DMS 273 (cell line): ENCODE results near the gene GABBR1.
"Not testable (repeated sequence)": the region's sequence is repeated elsewhere in the genome, so short reads cannot be mapped to it uniquely, and the experiment has no call there.

Experiments used
- DNase-seq: peaks from one replicate; lab custom pipeline; 2025; ENCODE audit not compliant: unreplicated experiment; lab: John Stamatoyannopoulos, UW

Gene GABBR1

DNA sequence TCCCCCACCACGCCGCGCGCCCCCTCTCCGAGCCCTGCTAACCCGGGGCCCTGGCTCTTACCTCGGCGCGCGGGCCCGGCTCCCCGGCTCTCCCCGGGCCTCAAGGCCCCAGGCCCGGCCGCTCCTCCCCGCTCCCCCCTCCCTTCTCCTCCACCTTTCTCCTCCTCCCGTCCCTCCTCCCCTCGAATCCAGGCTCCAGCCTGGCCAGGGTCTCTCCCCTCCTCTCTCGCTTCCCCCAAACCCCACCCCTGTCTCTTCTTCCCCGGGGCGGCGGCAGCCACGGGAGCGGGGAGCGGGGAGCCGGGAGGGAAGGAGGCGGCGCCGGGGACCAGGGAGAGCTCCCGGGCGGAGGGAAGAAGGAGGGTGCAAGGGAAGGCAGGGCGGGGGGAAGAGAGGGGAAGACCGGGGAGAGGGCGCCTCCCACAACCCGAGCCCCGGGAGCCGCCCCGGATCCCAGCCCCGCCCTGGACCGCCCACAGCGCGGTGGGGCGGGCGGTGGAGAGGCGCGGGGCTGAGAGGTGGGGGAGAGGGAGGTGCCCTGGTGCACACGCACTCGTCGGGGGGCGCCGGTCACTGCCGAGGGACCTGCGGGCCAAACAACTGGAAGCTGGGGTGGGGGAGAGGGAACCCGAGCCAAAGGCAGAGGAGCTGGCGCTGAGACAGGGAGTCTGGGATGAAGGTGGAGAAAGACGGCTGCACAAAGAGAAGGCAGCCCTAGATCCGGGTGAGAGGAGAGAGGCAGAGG is at the start of gene GABBR1:
GABBR1 (minus strand) TSS at position 395 of the 745 bp plus-strand sequence. CDS start 798 bp downstream, outside the sequence.
- DNase-seq, result peak; percentile 93

DNA sequence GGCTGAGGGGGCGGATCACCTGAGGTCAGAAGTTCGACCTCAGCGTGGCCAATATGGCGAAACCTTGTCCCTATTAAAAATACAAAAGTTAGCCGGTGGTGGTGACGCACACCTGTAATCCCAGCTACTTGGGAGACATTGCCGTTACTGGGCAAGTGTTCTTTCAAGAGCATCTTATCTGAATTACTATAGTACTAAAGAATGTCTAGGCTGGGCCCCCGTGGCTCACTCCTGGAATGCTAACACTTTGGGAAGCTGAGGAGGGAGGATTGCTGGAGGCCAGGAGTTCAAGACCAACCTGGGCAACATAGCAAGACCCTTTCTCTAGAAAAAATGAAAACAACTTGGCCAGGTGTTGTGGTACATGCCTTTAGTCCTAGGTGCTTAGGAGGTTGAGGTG is 48.8 kb upstream of the GABBR1 start:
- no peak for DNase-seq

DNA sequence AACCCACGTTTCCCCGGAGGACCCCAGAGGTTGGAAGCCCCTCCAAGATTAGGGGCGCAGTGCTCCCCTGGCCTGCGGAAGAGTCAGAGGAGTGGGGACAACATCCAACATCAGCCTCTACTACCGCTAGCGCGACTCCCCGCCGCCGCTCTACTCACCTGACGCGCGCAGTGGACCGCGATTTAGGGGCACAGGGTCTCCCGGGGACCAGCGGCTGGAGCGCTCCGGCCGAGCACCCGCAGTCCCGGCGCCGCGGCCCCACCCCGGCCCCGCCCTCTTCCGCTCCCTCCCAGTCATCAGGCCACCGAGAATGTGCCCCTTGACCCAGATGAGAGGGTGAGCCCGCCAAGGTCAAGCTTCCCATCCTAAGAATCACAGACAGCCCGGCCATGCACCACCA is 47.9 kb upstream of the GABBR1 start, which contains the start of gene ZFP57:
ZFP57 (minus strand) TSS at position 249 of the 400 bp plus-strand sequence. CDS start 4,149 bp downstream, outside the sequence.
- no peak for DNase-seq

DNA sequence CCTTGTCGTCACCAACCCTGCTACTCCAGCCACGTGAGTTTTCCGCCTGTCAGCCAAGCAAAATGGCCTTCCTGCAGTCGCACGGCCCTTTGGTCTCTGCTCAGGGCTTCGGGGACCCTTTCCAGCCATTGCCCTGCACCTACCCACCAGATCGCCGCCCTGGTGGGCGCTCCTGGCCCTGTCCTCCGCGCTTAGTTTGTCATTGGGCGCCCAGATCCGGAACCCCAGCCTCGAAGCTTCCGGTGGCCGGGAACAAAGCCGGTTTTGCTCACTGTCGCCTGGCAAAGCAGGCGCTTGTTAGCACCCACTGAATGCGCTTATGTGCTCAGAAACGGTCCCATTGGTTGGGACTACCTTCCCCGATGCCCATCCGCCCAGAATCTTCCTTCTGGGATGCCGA is 47.4 kb upstream of the GABBR1 start:
- DNase-seq, result no peak

DNA sequence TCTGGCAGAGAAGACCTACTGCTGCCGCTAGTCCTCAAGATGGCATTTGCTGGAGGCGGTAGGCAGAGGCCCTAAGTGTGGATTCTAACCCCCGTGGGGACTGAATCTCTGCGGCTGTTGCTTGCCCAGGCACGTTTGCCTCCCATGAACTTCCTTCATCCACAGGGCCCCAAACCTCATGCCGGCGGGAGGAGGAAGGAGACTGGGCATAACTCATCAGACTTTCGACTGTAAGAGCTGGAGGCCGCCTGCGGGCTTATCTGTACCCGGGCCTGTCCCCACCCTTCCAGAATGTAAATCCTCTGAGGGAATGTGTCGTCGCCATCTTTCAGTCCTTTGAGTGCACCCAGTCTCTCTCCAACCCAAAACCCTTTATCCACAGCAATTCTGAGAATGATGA is 47.0 kb upstream of the GABBR1 start:
- DNase-seq, result no peak

DNA sequence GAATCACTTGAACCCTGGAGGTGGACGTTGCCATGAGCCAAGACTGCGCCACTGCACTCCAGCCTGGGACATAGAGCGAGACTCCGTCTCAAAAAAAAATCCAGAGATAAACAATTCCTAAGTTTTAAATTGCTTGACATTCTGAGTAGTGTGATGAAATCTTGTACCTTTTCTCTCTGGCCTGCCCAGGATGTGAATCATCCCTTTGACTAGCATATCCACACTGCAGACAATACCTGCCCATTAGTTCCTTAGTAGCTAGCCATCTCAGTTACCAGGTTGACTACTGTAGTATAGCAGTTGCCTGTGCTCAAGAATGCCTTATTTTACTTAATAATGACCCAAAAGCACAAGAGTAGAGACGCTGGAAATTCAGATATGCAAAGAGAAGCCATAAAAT is 45.1 kb upstream of the GABBR1 start:
- DNase-seq, result no peak

DNA sequence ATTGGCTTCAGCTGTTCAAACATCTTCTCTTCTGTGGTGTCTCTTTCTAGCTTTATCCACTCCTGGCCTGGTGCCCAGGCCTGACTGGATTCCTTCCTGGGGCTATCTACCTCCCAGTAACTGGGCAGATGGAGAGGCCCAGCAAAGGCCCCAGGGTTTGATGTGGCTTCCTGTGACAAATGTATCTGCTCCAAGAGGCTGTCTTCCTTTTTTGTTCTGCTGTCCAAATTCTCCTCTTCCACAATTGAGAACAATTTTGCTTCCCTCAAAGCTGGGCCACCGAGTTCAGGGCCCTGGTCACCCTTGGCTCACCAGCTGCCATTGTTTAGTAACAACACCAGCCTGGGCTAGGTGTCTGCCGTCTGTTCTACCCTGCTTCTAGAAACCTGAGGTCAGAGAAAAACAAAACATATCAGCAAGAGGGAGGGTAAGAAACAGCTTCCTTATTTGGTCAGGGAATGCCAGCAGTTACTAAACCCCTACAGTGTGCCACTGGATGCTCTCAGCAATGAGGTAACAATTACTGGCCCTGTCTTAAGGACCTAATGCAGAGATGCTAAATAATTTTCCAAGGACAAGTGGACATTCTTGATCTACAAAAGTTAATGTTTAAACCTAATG is 44.1 kb upstream of the GABBR1 start:
- peak; percentile 65 for DNase-seq

DNA sequence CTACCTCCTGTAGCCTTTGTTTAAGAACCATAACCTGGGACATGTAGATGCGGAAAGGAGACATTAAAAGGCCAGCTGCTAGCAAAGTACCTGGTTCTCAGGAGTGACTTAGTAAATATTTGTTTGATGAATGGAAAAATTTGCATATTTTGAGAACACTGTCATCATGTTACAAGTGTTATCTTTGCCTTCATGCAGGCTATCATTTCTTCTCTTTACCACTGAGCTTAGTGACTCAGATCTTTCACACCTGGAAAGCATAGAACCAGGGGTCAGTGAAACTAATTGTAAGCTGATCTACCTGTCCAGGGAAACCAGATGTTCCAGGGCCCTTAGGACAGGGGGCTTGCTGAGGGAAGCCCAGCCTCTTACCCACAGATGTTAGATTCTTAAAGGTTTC is 42.6 kb upstream of the GABBR1 start:
- DNase-seq, result no peak

DNA sequence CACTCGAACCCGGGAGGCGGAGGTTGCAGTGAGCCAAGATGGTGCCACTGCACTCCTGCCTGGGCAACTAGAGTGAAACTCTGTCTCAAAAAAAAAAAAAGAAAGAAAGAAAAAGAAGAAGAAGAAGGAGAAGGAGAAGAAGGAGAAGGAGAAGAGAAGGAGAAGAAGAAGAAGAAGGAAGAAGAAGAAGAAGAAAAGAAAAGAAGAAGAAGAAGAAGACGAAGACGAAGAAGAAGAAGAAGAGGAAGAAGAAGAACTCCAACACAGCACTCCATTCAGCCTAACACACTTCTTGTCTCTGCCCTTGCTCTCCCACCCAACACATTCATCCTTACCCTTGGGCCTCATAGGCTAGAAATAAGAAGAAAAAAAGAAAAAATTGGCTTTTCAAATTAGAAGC is 41.0 kb upstream of the GABBR1 start:
- no peak for DNase-seq

DNA sequence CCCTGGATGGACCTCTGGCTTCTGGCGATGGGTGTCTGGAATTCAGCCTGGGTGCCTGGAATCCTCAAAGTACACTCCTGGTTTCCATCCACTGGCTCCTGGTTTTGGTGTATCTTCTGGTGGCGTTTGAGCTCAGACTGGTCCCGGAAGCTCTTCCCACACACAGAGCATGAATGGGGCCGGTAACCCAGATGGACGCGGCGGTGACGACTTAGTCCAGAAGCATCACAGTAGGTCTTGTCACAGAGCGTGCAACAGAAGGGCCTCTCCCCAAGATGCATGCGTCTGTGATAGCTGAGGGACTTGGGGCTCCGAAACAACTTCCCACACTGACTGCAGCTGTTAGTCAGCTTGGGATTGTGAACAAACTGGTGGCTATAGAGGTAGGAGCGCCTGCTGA is 40.2 kb upstream of the GABBR1 start:
- DNase-seq, result no peak

DNA sequence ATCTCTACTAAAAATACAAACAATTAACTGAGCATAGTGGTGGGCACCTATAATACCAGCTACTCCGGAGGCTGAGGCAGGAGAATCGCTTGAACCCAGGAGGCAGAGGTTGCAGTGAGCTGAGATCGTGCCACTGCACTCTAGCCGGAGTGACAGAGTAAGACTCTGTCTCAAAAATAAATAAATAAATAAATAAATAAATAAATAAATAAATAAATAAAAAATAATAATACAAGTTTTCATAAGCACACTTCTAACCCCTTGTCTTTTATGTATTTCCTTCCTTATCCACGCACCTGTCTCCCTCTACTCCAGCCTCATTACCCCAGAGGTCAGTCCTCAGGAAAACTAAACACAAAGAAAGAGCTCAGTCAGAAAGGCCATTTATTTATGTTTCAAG is 39.1 kb upstream of the GABBR1 start:
- not testable (repeated sequence) for DNase-seq

DNA sequence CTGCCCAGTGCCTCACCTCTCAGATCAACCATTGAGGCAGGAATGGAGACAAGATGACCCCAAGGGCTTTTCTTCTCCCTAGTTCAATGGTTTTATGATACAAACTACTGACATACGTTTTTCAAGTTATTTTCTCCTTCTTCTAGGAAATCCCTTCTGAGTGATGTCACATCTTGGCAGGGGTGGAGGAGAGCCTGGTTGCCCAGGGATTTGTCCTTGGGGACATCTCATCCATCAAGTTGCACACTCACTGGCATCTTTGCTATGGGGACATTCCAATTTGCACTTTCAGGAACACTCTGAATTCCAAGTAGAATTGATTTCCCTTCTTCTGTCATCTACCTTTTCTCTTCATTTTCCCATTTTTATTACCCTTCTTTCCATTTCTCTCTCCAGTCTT is 38.0 kb upstream of the GABBR1 start:
- DNase-seq, result no peak

DNA sequence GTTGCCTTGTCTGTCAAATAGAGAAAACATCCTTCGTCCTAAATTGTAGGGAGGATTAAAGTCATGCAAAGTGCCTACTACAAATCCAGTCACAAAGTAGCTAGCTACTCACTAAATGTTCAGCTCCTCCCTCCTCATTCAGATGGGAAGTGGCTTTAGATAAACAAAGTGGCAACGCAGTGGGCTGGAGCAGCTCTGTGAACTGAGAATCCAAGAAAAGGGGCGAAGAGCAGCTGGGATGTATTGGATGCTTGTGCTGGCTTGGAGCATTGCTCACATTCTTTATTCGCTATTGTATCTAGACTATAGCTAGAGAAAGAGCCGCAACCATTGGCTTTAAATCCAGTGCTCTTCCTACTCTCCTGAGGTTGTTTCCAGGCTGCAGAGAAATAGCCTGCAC is 34.2 kb upstream of the GABBR1 start:
- DNase-seq, result no peak

DNA sequence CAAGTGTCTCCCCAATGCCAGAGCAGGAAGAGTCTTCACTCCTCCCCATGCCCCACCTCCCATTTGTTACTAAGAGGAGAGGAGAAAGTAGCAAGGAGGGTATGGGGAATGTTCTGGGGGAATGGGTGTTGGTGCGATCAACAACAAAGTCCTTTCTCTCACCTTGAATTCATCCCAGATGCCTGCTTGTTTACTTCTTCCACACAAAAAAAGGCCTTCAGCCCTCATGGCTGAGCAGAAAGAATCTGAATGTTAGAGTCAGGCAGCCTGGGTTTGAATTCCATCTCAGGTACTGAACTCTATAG is 33.8 kb upstream of the GABBR1 start:
- DNase-seq, result no peak

DNA sequence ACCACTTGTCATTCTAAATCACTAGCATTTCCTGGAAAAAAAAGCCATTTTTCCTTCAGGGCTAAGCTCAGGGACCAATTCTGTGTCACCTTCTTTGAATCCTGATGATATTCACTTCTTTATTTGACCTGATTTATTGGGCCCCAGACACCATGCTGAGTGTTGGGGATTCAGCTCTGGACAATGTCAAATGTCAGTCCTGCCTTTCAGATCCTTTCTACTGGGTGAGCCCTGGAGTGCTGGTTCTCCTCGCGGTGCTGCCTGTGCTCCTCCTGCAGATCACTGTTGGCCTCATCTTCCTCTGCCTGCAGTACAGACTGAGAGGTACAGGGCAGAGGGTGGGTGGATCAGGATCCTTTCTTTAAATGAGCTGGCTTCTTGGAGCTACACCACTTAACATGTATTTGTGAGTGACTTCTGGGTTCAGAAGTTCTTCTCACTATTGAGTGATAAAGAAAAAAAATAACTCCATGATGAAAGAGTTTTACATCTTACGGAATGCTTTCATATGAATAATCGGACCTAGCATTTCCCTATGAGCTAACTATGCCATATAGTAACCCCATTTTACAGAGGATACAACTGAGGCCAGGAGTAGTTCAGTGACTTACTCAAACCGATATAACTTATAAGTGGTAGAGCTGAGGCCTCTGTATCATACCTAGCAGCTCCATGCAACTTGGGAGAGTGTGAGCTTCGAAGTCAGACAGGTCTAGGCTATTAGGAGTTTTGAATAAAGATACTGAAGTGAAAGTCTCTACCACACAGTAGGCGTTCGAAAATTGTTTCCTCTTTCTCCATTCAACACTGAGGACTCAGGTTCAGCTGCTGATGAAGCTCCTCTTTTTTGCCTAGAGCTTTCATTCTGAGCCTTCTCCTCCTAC is 33.2 kb upstream of the GABBR1 start:
- no peak for DNase-seq

DNA sequence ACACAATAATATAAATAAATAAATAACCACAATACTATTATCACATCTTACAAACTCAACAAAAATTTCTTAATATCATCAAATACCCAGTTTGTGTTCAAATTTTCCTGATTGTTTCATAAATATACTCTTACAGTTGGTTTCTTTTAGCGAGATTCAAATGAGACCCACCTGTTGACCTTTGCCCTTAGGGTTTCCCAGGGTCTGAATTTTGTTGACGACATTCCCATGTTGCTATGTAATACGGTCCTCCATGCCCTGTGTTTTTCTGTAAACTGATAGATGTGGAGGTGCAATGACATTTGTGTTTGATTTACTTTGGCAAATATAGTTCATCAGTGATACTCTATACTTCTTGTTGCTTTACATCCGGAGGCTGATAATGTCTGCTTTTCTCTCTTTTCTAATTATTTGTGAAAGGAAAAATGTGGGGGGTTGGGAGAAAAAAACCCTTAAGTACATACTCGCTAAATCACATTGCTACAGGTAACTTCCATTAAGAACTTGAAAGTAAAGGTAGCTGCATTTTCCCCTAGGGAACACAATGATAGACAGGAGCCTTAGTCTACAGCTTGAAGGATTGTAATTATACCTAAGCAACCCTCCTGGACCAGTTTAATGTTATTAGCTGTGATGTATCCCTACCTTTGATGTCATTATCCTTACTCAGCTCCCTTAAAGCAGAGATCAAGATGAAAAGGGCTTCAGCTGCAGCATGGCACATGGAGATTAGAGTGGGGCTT is 30.5 kb upstream of the GABBR1 start:
- DNase-seq, result no peak

DNA sequence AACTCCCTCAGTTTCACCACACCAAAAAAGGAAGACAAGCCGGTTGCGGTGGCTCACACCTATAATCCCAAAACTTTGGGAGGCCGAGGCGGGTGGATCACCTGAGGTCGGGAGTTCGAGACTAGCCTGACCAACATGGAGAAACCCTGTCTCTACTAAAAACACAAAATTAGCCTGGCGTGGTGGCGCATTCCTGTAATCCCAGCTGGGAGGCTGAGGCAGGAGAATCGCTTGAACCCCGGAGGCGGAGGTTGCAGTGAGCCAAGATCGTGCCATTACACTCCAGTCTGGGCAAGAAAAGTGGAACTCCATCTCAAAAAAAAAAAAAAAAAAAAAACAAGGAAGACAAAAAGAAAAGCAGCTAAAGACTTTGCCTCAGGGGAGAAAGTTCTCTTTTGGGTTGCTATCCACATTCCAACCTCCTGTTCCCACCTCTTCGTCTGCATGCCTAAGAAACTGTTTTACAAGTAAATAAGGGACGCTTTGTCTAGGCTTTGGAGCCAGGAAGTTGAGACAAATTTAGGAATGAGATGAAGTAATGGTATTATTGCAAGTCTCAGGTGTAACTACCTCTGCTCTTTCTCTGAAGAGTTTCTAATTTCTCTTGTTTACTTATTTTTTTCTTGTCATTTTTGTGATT is 28.6 kb upstream of the GABBR1 start:
- DNase-seq, result not testable (repeated sequence)

DNA sequence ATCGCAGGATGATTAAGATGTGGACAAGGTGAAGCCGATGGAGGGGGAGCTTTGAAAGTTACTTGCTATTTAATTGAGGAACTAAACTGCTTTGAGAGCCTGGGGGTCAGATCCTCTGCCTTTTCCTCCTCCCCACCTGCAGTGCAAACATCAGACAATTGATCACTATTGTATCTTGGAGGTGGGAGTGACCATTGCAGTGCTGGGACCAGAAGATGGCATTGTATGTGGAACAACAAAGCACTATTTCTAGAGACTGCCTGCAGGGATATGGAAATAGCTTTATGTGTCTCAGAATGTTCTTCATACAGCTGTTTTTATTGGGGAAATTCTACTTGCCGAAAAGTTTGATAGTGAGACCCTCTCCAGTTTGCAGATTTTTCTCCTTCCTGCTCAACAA is 28.1 kb upstream of the GABBR1 start:
- DNase-seq, result no peak

DNA sequence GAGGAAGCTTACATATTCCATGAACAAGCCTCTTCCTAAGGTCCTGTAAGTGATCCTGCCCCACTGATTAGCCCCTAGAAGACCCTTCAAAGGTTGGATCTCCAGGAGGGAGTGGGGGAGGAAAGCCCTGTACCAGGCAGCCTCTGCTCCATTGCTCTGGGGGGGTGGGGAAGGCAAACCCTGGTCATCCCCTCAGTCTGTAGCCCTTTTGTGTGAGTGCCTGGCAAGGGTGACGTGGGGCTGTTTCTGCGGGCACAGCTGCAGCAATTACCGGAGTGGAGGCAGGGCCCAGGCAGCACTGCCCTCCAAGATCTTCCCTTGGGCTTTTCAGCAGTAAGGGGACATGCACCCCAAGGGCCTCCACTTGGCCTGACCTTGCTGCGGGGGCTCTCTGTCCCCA is 23.8 kb upstream of the GABBR1 start, which contains the start of gene MOG:
MOG (plus strand) TSS at position 295 of the 400 bp plus-strand sequence. CDS start 118 bp downstream, outside the sequence.
- no peak for DNase-seq

DNA sequence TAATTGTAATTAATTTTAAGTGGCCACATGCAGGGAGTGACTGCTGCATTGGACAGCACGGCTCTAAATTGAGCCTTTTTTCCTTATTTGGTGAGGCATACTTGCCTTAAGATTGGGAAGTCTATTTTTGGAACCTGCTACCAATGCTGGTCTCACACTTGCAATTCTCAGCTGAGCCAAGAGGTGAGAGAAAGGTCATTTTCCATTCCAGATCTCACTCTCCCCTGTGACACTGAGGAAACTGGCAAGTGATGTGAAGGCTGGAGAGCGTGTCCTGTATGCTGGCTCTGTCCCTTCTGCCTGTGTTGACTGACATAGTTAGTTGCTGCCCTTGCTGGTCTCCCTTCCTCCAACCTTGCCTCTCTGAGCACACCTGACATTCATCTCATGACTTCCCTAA is 23.2 kb upstream of the GABBR1 start:
- DNase-seq, result no peak

DNA sequence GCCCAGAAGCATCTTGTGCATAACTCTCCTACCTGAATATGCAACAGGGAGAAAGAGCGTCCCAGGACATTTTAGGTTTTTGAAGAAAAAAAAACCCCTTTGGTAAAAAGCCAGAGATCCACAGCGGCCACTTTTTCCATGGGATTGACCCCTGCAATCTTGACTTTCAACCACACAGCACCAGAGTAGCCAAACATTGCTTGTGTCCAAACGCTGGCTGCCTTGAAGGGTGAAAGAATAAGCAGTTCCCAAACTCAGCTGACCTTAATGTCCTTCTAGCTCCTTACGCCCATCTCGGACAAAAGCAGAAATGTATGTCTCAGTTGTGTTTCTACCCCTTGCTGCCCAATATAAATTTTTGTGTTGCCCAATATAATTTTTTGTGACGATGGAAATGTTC is 22.7 kb upstream of the GABBR1 start:
- no peak for DNase-seq
